Calu3 (cell line): ENCODE measurements around the gene COL9A3. TPM values are rescaled to one million over a fixed set of nuclear protein-coding genes. Genes with fewer than 3 reads are reported as not detected.

Source experiments
- BruUV-seq: library from RNA; stranded (reverse); fragments of 400-500 nt; replicated peaks from 2 replicates; lab custom pipeline; 2021; lab: Mats Ljungman, UMichigan
- CTCF ChIA-PET: fragments of 300-600 bp; sonication (Branson Sonifier 250); formaldehyde crosslinking; loops from one replicate; lab custom pipeline; 2022; ENCODE audit warnings: antibody characterized with exemption; lab: Charles Lee
- DNase-seq: peaks from one replicate; pipeline ENCODE4 v3.0.0; 2022
- H3K27ac Mint-ChIP-seq: one replicate; pipeline ENCODE4 v1.8.0; 2022; ENCODE audit warnings: mixed read lengths; ENCODE audit not compliant: unreplicated experiment
- H3K27me3 Mint-ChIP-seq: one replicate; pipeline ENCODE4 v1.8.0; 2022; ENCODE audit warnings: mixed read lengths; ENCODE audit not compliant: unreplicated experiment
- H3K36me3 Mint-ChIP-seq: one replicate; pipeline ENCODE4 v1.8.0; 2022; ENCODE audit warnings: mild to moderate bottlenecking, moderate library complexity, mixed read lengths; ENCODE audit not compliant: insufficient read depth, unreplicated experiment
- H3K4me1 Mint-ChIP-seq: one replicate; pipeline ENCODE4 v1.8.0; 2022; ENCODE audit warnings: mild to moderate bottlenecking, low read depth, mixed read lengths; ENCODE audit not compliant: unreplicated experiment
- H3K4me3 Mint-ChIP-seq: one replicate; pipeline ENCODE4 v1.8.0; 2022; ENCODE audit warnings: mild to moderate bottlenecking, low read depth, moderate library complexity, mixed read lengths; ENCODE audit not compliant: unreplicated experiment
- H3K9me3 Mint-ChIP-seq: one replicate; pipeline ENCODE4 v1.8.0; 2022; ENCODE audit warnings: low read depth, mixed read lengths; ENCODE audit not compliant: unreplicated experiment
- CTCF ChIP-seq: fragments of 200-600 bp; IDR thresholded peaks from one replicate; pipeline ENCODE4 v1.8.0; 2022; ENCODE audit warnings: antibody characterized with exemption; ENCODE audit not compliant: unreplicated experiment
- intact Hi-C: fragments of 100-400 bp; cut with micrococcal nuclease; formaldehyde crosslinking; loops from one replicate; pipeline ENCODE4 v1.10.0; 2022; ENCODE audit not compliant: unreplicated experiment
- total RNA-seq: library from RNA; stranded (reverse); gene quantifications from 2 replicates; pipeline ENCODE4 v1.2.3, GENCODE V29; 2022

The COL9A3 gene
- total RNA-seq, 1 experiment from 2014 or later, result 2.7 TPM

- no peak overlapping the region for H3K27ac Mint-ChIP-seq
- BruUV-seq, result no TSS peak
- peaks cover 3% of the 10 kb centered on the region for H3K9me3 Mint-ChIP-seq
- CTCF ChIA-PET, result no interaction called here
- H3K4me3 Mint-ChIP-seq, result no peak overlapping the region
- peaks cover 63% of the 10 kb centered on the region for H3K27me3 Mint-ChIP-seq
- TF ChIP-seq CTCF, result no peak
- DNase-seq, result no peak
- peaks cover 25% of the 10 kb centered on the region for H3K36me3 Mint-ChIP-seq
- intact Hi-C loops, result no loop called here
- H3K4me1 Mint-ChIP-seq, result peaks cover 43% of the 10 kb centered on the region
Measured at GRCh38 chr20:62772103-62772611, 44.7 kb upstream of the COL9A3 start.

- Mint-ChIP-seq H3K9me3 (peaks cover 3% of the 10 kb centered on the region), H3K4me1 (peaks cover 41% of the 10 kb centered on the region), H3K4me3 (no peak overlapping the region), H3K27me3 (peaks cover 63% of the 10 kb centered on the region), H3K36me3 (peaks cover 25% of the 10 kb centered on the region), H3K27ac (no peak overlapping the region)
- no peak for DNase-seq
- TF ChIP-seq CTCF, result no peak
- no TSS peak for BruUV-seq
- intact Hi-C loops, result no loop called here
- CTCF ChIA-PET, result interaction anchor here (0.6 kb wide), 1 partner anchor 421 kb away, joined by 3 read pairs; no protein-coding TSS in a partner anchor
Measured at GRCh38 chr20:62772619-62772989, 44.2 kb upstream of the COL9A3 start.

- TF ChIP-seq CTCF, result no peak
- H3K36me3 Mint-ChIP-seq, result peaks cover 22% of the 10 kb centered on the region
- H3K4me1 Mint-ChIP-seq, result peaks cover 36% of the 10 kb centered on the region
- H3K4me3 Mint-ChIP-seq, result no peak overlapping the region
- DNase-seq, result no peak
- H3K9me3 Mint-ChIP-seq, result peaks cover 3% of the 10 kb centered on the region
- no TSS peak for BruUV-seq
- peaks cover 57% of the 10 kb centered on the region for H3K27me3 Mint-ChIP-seq
- CTCF ChIA-PET, result interaction anchor here (0.6 kb wide), 1 partner anchor 420 kb away, joined by 3 read pairs; no protein-coding TSS in a partner anchor
- no peak overlapping the region for H3K27ac Mint-ChIP-seq
- intact Hi-C loops, result no loop called here
Measured at GRCh38 chr20:62772990-62773844, 43.6 kb upstream of the COL9A3 start.

GRCh38 chr20:62773845-62774714 lies 42.8 kb upstream of the COL9A3 start:
- peaks cover 27% of the 10 kb centered on the region for H3K4me1 Mint-ChIP-seq
- no peak overlapping the region for H3K27ac Mint-ChIP-seq
- peaks cover 3% of the 10 kb centered on the region for H3K9me3 Mint-ChIP-seq
- H3K36me3 Mint-ChIP-seq, result peaks cover 18% of the 10 kb centered on the region
- intact Hi-C loops, result no loop called here
- CTCF ChIA-PET, result no interaction called here
- no peak overlapping the region for H3K4me3 Mint-ChIP-seq
- H3K27me3 Mint-ChIP-seq, result peaks cover 56% of the 10 kb centered on the region
- no peak for DNase-seq
- BruUV-seq, result no TSS peak
- TF ChIP-seq CTCF, result no peak
